A204.1 (cell line): ENCODE data around the gene TWIST2.

Source experiments
- FAIRE-seq: peaks from 2 replicates; lab custom pipeline; 2012; peaks lifted over from hg19 to GRCh38; lab: Jason Lieb, UNC

TWIST2 gene

GRCh38 chr2:238873381-238873801, 25.5 kb downstream of the TWIST2 start:
- no peak for FAIRE-seq

GRCh38 chr2:238873841-238874240, 26.0 kb downstream of the TWIST2 start:
- no peak for FAIRE-seq

- FAIRE-seq: no peak
Measured at GRCh38 chr2:238874330-238875050, 26.6 kb downstream of the TWIST2 start.

GRCh38 chr2:238875101-238875470, 27.2 kb downstream of the TWIST2 start:
- no peak for FAIRE-seq

GRCh38 chr2:238875471-238876231, 27.8 kb downstream of the TWIST2 start:
- FAIRE-seq: no peak

- FAIRE-seq: no peak
Measured at GRCh38 chr2:238876232-238876630, 28.3 kb downstream of the TWIST2 start.

- FAIRE-seq: no peak
Measured at GRCh38 chr2:238878051-238878735, 30.3 kb downstream of the TWIST2 start.

- no peak for FAIRE-seq
Measured at GRCh38 chr2:238879043-238879442, 31.2 kb downstream of the TWIST2 start.

GRCh38 chr2:238879621-238880377, 31.9 kb downstream of the TWIST2 start:
- FAIRE-seq: no peak

- FAIRE-seq: no peak
Measured at GRCh38 chr2:238881353-238882081, 33.6 kb downstream of the TWIST2 start.

- no peak for FAIRE-seq
Measured at GRCh38 chr2:238882082-238882755, 34.3 kb downstream of the TWIST2 start.

GRCh38 chr2:238883421-238883901, 35.6 kb downstream of the TWIST2 start:
- FAIRE-seq: no peak

GRCh38 chr2:238884122-238884811, 36.4 kb downstream of the TWIST2 start:
- no peak for FAIRE-seq

GRCh38 chr2:238884812-238885408, 37.0 kb downstream of the TWIST2 start:
- FAIRE-seq: no peak

- no peak for FAIRE-seq
Measured at GRCh38 chr2:238886453-238887094, 38.7 kb downstream of the TWIST2 start.

GRCh38 chr2:238887616-238888015, 39.7 kb downstream of the TWIST2 start:
- no peak for FAIRE-seq

GRCh38 chr2:238888781-238889180, 40.9 kb downstream of the TWIST2 start:
- FAIRE-seq: no peak

GRCh38 chr2:238890131-238890530, 42.2 kb downstream of the TWIST2 start:
- no peak for FAIRE-seq
